GM12878 (cell line): Measurements from ENCODE around the gene REV1. TPM values are rescaled to one million over a fixed set of nuclear protein-coding genes. Genes with fewer than 3 reads are reported as not detected.

Experiments used
- ASH2L ChIP-seq: fragments of 300-600, 200-600 bp; sonication (generic); IDR thresholded peaks from 2 replicates; pipeline ENCODE4 v1.6.1; 2017; ENCODE audit warnings: low read depth, mild to moderate bottlenecking, borderline replicate concordance
- BCL11A ChIP-seq: IDR thresholded peaks from 2 replicates; pipeline ENCODE4 v1.6.1; 2011; ENCODE audit warnings: low read depth, low read length
- CBFB ChIP-seq: IDR thresholded peaks from 2 replicates; pipeline ENCODE4 v1.6.1; 2016; ENCODE audit warnings: antibody characterized with exemption, low read depth
- CBX3 ChIP-seq: fragments of 200-600 bp; sonication (generic); IDR thresholded peaks from 2 replicates; pipeline ENCODE4 v1.6.1; 2016; ENCODE audit warnings: low read depth, borderline replicate concordance
- CREM ChIP-seq: IDR thresholded peaks from 2 replicates; pipeline ENCODE4 v1.6.1; 2014; ENCODE audit warnings: antibody characterized with exemption, low read depth
- EZH2 ChIP-seq: IDR thresholded peaks from 2 replicates; pipeline ENCODE4 v1.6.1; 2012; ENCODE audit warnings: low read depth, mild to moderate bottlenecking, control low read depth, inconsistent platforms, low read length, borderline replicate concordance; ENCODE audit not compliant: control insufficient read depth
- HDGF ChIP-seq: fragments of 450-650 bp; IDR thresholded peaks from 2 replicates; pipeline ENCODE4 v1.6.1; 2016; ENCODE audit warnings: antibody characterized with exemption
- KDM1A ChIP-seq: fragments of 200-600 bp; sonication (generic); IDR thresholded peaks from 2 replicates; pipeline ENCODE4 v1.6.1; 2016; ENCODE audit warnings: borderline replicate concordance
- NFXL1 ChIP-seq: fragments of 450-650 bp; IDR thresholded peaks from 2 replicates; pipeline ENCODE4 v1.6.1; 2017; ENCODE audit warnings: antibody characterized with exemption, mild to moderate bottlenecking, borderline replicate concordance
- POLR2AphosphoS5 ChIP-seq: IDR thresholded peaks from 2 replicates; pipeline ENCODE4 v1.6.1; 2011; ENCODE audit warnings: mild to moderate bottlenecking, low read length, inconsistent platforms
- RB1 ChIP-seq: fragments of 450-650 bp; formaldehyde crosslinking; IDR thresholded peaks from 2 replicates; pipeline ENCODE4 v1.6.1; 2017; ENCODE audit warnings: mild to moderate bottlenecking, borderline replicate concordance
- SIN3A ChIP-seq: IDR thresholded peaks from 2 replicates; pipeline ENCODE4 v1.6.1; 2012; ENCODE audit warnings: low read depth, low read length, improper control_type of control experiment
- SMAD5 ChIP-seq: IDR thresholded peaks from 2 replicates; pipeline ENCODE4 v1.6.1; 2016; ENCODE audit warnings: antibody characterized with exemption, low read depth
- SMARCA5 ChIP-seq: fragments of 450-650 bp; IDR thresholded peaks from 2 replicates; pipeline ENCODE4 v1.6.1; 2017; ENCODE audit warnings: mild to moderate bottlenecking
- SRF ChIP-seq, 2 experiments: IDR thresholded peaks; 2 replicates each; pipeline ENCODE4 v1.6.1; 2011; ENCODE audit warnings: low read depth in 2 of 2, low read length in 2 of 2, mild to moderate bottlenecking in 1 of 2, moderate library complexity in 1 of 2
- ZNF217 ChIP-seq: fragments of 450-650 bp; IDR thresholded peaks from 2 replicates; pipeline ENCODE4 v1.6.1; 2017; ENCODE audit warnings: antibody characterized with exemption, mild to moderate bottlenecking
- ZSCAN29 ChIP-seq: fragments of 450-650 bp; IDR thresholded peaks from 2 replicates; pipeline ENCODE4 v1.6.1; 2017; ENCODE audit warnings: mild to moderate bottlenecking, moderate library complexity
- polyA plus RNA-seq, 11 experiments: library from polyadenylated mRNA; depleted of rRNA in 4 of 11; unstranded in 6 of 11; stranded (reverse) in 5 of 11; fragments of >200 nt; fragmentation: Nextera tagmentation in 4 of 11; fragmentation: Illumina TruSeq in 1 of 11; extraction: Ambion mirVana in 4 of 11; extraction: Trizol in 1 of 11; gene quantifications; 1 replicate in 1 of 11; 2 replicates in 10 of 11; pipeline versions ENCODE4 v1.2.1 to v1.2.3, GENCODE V29; 2011 to 2016; ENCODE audit warnings: inconsistent platforms in 2 of 11, missing spikeins in 2 of 11, low read depth in 1 of 11
- total RNA-seq, 4 experiments: library from RNA; depleted of rRNA in 3 of 4; stranded (reverse); fragments of >200 nt in 3 of 4; fragmentation: Illumina TruSeq in 1 of 4; extraction: Trizol in 1 of 4; gene quantifications; 2 replicates each; pipeline versions ENCODE4 v1.2.1 to v1.2.3, GENCODE V29; 2013 to 2021
- TF ChIP-seq, protein P1 (sequence below): fragments of 450-650 bp; IDR thresholded peaks from 2 replicates; pipeline ENCODE4 v1.6.1; 2018; ENCODE audit warnings: mild to moderate bottlenecking, low read depth, moderate library complexity; ENCODE audit not compliant: partially characterized antibody
- TF ChIP-seq, protein P2 (sequence below): fragments of 450-650 bp; IDR thresholded peaks from 2 replicates; pipeline ENCODE4 v1.6.1; 2017; ENCODE audit warnings: mild to moderate bottlenecking, moderate library complexity
- TF ChIP-seq, protein P3 (sequence below): IDR thresholded peaks from 2 replicates; pipeline ENCODE4 v1.6.1; 2011; ENCODE audit warnings: mild to moderate bottlenecking, low read depth, low read length, moderate library complexity; ENCODE audit not compliant: insufficient replicate concordance
- TF ChIP-seq, protein P4 (sequence below): fragments of 450-650 bp; IDR thresholded peaks from 2 replicates; pipeline ENCODE4 v1.6.1; 2016; ENCODE audit warnings: mild to moderate bottlenecking

The REV1 gene
- total and polyA plus RNA-seq, 10 of the 15 experiments (the other 5 are each of a cell fraction or from before 2014, with no cell fraction given), result 11.3 to 46.8 (median 29.0) TPM

DNA sequence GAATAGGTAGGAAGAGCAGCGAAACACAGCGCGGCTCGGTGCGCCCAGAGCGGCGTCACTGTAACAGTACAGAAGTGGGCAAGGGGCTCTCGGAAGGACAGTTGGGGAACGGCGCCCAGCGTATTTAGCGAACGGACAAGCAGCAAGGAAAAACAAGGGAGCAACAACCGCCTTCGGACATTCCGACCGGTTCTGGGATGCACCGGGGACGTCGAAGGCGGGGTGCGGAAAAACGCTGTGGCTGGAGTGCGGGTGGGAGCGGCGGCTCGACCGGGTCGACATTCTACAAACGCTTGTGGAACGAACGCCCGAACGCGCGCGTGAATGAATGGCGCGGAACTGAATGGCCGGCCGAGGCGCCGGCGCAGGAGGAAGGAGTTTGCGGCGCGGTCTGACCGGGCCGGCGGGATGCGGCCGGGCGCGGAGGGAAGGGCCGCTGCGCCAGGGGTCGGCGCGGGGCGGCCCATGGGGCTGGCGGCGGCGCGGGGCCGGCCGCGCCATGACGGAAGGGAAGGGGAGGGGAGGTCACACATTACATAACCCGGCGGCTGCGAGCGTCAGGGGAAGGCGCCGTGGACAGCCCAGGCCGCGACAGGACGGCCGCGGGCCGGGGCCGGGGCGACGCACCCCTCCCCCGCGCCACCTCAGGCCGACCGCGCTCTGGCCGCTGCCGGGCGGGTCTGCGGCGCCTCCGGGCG is 605 bp downstream of the REV1 start (continued):
- TF ChIP-seq, protein P1, sequence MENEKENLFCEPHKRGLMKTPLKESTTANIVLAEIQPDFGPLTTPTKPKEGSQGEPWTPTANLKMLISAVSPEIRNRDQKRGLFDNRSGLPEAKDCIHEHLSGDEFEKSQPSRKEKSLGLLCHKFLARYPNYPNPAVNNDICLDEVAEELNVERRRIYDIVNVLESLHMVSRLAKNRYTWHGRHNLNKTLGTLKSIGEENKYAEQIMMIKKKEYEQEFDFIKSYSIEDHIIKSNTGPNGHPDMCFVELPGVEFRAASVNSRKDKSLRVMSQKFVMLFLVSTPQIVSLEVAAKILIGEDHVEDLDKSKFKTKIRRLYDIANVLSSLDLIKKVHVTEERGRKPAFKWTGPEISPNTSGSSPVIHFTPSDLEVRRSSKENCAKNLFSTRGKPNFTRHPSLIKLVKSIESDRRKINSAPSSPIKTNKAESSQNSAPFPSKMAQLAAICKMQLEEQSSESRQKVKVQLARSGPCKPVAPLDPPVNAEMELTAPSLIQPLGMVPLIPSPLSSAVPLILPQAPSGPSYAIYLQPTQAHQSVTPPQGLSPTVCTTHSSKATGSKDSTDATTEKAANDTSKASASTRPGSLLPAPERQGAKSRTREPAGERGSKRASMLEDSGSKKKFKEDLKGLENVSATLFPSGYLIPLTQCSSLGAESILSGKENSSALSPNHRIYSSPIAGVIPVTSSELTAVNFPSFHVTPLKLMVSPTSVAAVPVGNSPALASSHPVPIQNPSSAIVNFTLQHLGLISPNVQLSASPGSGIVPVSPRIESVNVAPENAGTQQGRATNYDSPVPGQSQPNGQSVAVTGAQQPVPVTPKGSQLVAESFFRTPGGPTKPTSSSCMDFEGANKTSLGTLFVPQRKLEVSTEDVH, result no peak
- TF ChIP-seq ZNF217, result no peak
- no peak for TF ChIP-seq EZH2
- no peak for TF ChIP-seq KDM1A
- TF ChIP-seq, protein P2, sequence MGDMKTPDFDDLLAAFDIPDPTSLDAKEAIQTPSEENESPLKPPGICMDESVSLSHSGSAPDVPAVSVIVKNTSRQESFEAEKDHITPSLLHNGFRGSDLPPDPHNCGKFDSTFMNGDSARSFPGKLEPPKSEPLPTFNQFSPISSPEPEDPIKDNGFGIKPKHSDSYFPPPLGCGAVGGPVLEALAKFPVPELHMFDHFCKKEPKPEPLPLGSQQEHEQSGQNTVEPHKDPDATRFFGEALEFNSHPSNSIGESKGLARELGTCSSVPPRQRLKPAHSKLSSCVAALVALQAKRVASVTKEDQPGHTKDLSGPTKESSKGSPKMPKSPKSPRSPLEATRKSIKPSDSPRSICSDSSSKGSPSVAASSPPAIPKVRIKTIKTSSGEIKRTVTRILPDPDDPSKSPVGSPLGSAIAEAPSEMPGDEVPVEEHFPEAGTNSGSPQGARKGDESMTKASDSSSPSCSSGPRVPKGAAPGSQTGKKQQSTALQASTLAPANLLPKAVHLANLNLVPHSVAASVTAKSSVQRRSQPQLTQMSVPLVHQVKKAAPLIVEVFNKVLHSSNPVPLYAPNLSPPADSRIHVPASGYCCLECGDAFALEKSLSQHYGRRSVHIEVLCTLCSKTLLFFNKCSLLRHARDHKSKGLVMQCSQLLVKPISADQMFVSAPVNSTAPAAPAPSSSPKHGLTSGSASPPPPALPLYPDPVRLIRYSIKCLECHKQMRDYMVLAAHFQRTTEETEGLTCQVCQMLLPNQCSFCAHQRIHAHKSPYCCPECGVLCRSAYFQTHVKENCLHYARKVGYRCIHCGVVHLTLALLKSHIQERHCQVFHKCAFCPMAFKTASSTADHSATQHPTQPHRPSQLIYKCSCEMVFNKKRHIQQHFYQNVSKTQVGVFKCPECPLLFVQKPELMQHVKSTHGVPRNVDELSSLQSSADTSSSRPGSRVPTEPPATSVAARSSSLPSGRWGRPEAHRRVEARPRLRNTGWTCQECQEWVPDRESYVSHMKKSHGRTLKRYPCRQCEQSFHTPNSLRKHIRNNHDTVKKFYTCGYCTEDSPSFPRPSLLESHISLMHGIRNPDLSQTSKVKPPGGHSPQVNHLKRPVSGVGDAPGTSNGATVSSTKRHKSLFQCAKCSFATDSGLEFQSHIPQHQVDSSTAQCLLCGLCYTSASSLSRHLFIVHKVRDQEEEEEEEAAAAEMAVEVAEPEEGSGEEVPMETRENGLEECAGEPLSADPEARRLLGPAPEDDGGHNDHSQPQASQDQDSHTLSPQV, result no peak
- no peak for TF ChIP-seq NFXL1
- no peak for TF ChIP-seq HDGF
- 0 out of 2 replicates have a peak, but pooled peaks have one; percentile 35 for TF ChIP-seq SMARCA5
- no peak; the same call in 1 of the 2 replicates for TF ChIP-seq POLR2AphosphoS5
- no peak for TF ChIP-seq BCL11A
- TF ChIP-seq RB1, result peak; percentile 38; the same call in 1 of the 2 replicates
- TF ChIP-seq CREM, result 0 out of 2 replicates have a peak, but pooled peaks have one; percentile 11
- TF ChIP-seq ZSCAN29, result 0 out of 2 replicates have a peak, but pooled peaks have one; percentile 9
- 0 out of 4 replicates have a peak, but pooled peaks of 1 of the 2 experiments have one; percentile 4 for TF ChIP-seq SRF (IDR thresholded peaks at IDR 0.05; ENCODE audit: low read depth in 2 of 2, low read length in 2 of 2)
- TF ChIP-seq, protein P3, sequence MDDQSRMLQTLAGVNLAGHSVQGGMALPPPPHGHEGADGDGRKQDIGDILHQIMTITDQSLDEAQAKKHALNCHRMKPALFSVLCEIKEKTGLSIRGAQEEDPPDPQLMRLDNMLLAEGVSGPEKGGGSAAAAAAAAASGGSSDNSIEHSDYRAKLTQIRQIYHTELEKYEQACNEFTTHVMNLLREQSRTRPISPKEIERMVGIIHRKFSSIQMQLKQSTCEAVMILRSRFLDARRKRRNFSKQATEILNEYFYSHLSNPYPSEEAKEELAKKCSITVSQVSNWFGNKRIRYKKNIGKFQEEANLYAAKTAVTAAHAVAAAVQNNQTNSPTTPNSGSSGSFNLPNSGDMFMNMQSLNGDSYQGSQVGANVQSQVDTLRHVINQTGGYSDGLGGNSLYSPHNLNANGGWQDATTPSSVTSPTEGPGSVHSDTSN, result no peak
- no peak for TF ChIP-seq ASH2L
- TF ChIP-seq SMAD5, result no peak
- TF ChIP-seq, protein P4, sequence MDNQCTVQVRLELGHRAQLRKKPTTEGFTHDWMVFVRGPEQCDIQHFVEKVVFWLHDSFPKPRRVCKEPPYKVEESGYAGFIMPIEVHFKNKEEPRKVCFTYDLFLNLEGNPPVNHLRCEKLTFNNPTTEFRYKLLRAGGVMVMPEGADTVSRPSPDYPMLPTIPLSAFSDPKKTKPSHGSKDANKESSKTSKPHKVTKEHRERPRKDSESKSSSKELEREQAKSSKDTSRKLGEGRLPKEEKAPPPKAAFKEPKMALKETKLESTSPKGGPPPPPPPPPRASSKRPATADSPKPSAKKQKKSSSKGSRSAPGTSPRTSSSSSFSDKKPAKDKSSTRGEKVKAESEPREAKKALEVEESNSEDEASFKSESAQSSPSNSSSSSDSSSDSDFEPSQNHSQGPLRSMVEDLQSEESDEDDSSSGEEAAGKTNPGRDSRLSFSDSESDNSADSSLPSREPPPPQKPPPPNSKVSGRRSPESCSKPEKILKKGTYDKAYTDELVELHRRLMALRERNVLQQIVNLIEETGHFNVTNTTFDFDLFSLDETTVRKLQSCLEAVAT, result 0 out of 2 replicates have a peak, but pooled peaks have one; percentile 28
- no peak for TF ChIP-seq CBFB
- no peak for TF ChIP-seq CBX3
- TF ChIP-seq SIN3A, result peak; percentile 14; the same call in 1 of the 2 replicates
